ENCODE results near the gene SPDL1.

The SPDL1 gene, protein sequence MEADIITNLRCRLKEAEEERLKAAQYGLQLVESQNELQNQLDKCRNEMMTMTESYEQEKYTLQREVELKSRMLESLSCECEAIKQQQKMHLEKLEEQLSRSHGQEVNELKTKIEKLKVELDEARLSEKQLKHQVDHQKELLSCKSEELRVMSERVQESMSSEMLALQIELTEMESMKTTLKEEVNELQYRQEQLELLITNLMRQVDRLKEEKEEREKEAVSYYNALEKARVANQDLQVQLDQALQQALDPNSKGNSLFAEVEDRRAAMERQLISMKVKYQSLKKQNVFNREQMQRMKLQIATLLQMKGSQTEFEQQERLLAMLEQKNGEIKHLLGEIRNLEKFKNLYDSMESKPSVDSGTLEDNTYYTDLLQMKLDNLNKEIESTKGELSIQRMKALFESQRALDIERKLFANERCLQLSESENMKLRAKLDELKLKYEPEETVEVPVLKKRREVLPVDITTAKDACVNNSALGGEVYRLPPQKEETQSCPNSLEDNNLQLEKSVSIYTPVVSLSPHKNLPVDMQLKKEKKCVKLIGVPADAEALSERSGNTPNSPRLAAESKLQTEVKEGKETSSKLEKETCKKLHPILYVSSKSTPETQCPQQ

DNA sequence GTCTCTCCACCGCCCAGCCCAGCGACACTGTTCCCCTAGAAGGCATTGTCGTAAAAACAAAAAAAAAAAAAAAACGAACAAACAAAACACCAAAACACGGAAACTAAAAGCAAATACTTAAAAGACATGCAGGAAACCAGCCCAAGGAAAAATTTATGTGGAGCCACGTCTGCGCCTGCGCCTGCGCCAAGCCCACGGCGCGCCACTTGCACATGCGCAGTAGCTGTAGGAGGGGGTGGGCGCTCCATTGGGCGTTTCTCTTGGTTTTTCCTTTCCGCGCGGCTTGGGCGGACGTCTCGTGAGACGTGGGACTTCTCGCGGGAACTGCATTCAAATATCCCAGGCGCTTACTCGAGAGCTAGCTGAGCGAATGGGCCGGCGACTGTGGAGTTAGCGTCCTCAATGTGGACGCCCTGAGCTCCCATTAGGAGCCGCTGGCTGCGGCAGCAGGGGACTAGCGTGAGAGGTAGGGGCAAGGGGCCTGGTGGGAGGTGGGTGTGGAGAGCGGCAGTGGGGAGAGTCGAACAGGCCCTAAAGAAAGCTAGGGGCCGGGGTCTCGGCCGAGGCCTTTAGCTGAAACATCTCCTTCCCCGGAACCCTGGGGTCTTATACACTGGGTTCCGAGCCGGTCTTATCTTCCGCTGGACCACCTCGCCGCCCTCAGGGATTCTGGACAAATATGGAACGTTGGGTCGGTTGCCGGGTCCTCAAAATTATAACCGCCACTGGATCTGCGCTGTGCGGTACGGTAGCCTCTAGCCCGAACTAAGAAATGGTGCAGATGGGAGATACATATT lies at the start of gene SPDL1:
Gene SPDL1, plus strand, starts transcription at position 350 of the 797 bp plus-strand sequence. CDS start 4,644 bp downstream, outside the sequence.
- in situ Hi-C loops (cut with MboI; ENCODE audit: low sequenced_read_pairs): no loop called here

DNA sequence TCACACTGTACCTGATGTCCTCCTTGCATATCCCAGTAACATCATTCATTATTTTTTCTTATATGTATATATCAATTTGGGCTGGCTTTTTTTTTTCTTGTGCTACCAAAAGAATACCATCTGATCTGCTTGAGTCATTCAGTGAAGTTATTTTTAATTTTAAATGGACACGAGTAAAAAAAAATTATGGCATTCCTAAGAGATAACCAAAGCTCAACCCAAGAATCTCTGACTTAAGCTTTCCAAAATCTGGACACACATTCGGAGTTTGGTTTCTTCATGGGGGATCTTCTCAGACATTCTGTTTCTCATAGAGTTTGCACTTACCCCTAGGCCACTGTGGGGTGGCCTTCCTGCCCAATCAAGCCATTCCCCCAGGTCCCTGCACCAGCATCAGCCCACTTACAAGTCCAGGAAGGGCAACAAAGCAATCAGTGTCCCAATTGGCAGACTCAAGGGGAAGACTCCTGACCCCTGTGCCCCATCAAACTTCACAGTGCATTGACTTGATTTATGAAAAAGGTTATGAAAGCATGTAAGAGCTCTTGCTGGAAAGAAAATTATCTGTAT lies 49.2 kb upstream of the SPDL1 start:
- in situ Hi-C loops (cut with MboI; ENCODE audit: low sequenced_read_pairs): no loop called here

DNA sequence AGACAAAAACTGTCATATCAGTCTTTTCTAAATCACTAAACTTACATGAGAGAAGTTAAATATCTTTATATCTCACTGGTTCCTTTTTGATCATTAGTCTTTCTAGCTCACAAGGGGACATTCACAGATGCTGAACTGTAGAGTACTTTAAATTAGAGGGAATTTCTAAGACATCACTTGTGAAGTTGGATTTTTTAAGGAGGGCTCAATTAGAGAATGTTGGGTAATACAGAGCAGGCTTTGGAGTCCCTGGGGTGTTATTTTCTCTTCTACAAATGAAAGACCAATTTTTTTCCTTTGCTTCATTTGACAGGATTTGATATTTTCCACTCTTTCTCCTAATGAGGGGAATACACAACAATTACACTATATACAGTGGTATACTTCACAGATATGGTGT lies 48.6 kb upstream of the SPDL1 start:
- in situ Hi-C loops (cut with MboI; ENCODE audit: low sequenced_read_pairs): no loop called here

DNA sequence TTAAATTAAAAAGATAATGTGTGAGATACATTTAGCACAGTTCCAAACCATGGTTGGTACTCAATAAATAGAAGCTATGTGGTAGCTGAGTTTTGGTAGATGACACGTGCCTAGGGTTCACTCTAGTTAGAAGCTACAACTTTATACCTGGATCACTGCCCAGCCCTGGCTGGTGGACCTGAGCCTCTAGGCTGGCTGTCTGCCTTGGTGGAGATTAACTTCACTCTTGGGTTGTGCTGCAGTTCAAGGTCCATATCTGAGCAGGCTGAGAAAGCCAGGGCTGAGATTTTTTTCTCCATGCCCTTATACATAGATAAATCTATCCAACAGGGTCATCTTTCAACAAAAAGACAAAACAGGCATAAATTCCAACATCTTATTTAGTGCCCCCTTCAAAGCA lies 44.6 kb upstream of the SPDL1 start:
- in situ Hi-C loops (cut with MboI; ENCODE audit: low sequenced_read_pairs): no loop called here

GRCh38 chr5:169542811-169543210 lies 40.8 kb upstream of the SPDL1 start:
- in situ Hi-C loops (cut with MboI; ENCODE audit: low sequenced_read_pairs): no loop called here

- in situ Hi-C loops (cut with MboI; ENCODE audit: low sequenced_read_pairs): no loop called here
These were observed 39.2 kb upstream of the SPDL1 start for GRCh38 chr5:169544264-169544950.

DNA sequence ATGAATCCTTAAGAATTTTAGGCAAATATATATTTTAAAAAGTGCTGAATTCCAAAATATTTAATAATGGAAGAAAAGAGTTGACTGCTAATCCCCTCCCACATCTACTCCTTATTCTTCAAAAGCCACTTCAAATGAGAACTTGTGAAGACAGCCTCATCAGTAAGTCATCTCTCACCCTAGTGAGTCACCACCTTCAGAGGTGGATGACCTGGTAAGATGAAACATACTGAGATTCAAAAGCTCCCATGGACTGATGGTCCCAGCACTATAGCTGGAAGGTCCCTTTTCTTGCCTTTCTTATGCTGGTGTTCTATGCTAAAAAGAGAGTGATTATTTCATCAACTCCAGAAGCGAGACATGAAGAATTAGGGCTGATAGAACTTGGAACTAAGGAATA lies 37.8 kb upstream of the SPDL1 start:
- in situ Hi-C loops (cut with MboI; ENCODE audit: low sequenced_read_pairs): no loop called here

DNA sequence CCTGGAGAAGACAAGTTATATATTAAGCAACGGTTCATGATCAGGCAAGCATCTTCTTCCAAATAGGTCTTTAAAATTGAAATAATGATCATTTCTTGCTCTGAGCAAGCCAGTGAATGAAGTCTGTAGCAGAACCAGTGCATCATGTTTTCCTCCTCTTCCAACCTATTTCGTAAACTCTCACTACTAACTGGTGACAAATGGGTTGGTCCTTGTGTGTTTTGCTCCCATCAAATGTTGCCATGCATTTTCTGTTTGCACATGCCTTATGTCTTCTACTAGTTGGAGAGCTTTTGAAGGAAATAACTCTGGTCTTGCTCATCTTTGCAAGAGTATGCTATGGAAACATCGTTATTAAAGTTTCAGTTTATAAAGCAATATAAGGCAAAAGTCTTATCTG lies 37.2 kb upstream of the SPDL1 start:
- in situ Hi-C loops (cut with MboI; ENCODE audit: low sequenced_read_pairs): no loop called here

GRCh38 chr5:169547508-169547907 lies 36.1 kb upstream of the SPDL1 start:
- in situ Hi-C loops (cut with MboI; ENCODE audit: low sequenced_read_pairs): no loop called here

- in situ Hi-C loops (cut with MboI; ENCODE audit: low sequenced_read_pairs): no loop called here
These were observed 35.3 kb upstream of the SPDL1 start for GRCh38 chr5:169548315-169548714.

DNA sequence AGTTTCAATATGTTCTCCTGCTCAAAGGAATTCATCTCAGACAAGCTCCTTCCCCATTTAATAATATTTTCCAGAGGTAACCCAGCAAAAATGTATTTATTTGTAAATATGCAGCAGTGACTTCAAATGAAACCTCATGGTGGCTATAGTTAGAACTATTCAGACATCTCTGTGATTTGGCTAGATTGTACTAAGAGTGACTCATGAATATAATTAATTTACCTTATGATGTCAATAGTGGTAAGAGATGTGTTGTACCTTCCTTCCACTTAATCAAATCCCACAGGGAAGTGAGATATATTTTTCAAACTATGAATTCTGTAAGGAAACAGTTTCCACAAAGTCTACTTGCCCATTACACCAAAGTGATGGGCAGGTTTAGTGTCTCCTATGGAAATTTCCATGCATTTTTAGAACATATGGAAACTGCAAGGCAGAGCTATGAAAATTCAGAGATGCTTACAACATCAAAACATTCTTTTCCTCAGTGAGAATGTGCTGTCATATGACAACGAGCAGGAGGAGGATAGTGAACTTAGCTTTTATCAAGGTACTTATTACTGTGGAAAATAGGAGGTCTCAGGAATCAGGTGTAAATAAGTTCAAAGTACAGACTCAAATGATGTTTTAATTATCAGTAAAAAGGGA lies 34.0 kb upstream of the SPDL1 start:
- in situ Hi-C loops (cut with MboI; ENCODE audit: low sequenced_read_pairs): no loop called here

DNA sequence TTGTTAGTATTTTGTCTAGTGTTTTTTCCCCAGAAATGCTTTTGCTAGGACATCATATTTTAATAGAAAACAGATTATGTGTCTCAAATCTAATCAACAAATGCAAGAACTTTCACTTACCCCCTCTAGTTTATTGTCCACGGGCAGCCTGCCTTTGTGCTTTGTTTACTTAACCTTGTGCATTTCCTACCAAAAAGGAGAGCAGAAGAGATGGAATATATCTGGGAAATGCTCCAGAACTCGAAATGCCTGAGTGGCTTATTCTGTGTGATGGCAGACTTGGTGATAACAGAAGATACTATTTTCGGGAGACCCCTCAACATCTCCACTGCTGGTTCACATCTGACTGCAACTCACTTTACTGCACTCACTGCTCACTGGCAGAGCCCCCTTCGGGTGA lies 33.3 kb upstream of the SPDL1 start:
- in situ Hi-C loops (cut with MboI; ENCODE audit: low sequenced_read_pairs): no loop called here

GRCh38 chr5:169551146-169551545 lies 32.4 kb upstream of the SPDL1 start:
- in situ Hi-C loops (cut with MboI; ENCODE audit: low sequenced_read_pairs): no loop called here

DNA sequence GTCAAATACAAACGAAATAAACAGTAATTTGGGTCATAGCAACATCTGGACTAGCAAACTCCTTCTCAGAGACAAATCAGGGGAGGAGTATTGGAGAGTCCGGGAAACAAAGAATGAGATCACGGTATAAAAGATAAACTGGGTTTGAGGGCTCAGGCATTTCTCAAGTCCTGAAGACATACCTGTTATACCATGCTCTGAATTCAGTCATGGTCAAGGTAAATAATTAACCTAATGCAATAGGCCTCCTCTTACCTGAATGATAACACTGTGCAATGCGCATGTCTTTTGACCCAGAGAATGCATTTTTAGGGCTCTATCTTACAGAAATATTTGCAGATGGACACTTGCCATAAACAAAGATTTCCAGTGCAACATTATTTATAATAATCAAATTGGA lies 31.9 kb upstream of the SPDL1 start:
- in situ Hi-C loops (cut with MboI; ENCODE audit: low sequenced_read_pairs): no loop called here

DNA sequence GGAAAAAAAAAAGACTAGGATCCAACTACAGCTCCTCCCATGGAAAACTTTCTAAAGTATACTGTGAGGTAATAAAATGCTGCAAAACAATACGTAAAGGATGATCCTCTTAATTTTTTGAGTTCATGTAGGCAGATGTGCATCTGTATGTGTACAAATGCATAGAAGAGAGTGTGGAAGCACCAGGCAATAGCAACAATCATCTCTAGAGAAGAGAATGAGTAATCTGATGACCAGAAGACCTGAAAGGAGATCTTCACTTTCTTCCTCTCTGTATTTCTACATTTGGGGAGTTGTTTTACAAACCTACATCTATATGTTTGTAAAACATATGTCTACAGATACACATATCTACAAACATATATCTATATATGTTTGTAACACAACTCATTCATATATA lies 29.3 kb upstream of the SPDL1 start:
- in situ Hi-C loops (cut with MboI; ENCODE audit: low sequenced_read_pairs): no loop called here

GRCh38 chr5:169557838-169558237 lies 25.7 kb upstream of the SPDL1 start:
- in situ Hi-C loops (cut with MboI; ENCODE audit: low sequenced_read_pairs): no loop called here

- in situ Hi-C loops (cut with MboI; ENCODE audit: low sequenced_read_pairs): no loop called here
These were observed 21.7 kb upstream of the SPDL1 start for GRCh38 chr5:169561893-169562292.

DNA sequence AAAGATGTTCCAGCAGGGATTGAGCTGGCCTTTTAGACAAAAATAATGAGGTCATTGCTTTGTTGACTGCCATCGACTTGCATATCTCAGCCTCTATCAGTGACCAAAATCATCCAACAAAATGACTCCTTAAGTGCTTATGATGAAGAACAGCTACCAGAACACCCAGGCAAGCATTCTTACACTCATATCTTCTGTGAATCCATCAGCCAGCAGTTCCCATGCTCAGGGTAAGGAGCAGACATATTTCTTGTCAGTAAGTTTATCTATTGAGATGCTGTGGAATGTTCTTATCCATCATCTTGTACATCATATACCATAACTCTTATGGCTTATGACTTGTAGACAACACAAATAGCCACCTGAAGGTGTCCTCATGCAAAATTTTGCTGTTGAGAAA lies 20.2 kb upstream of the SPDL1 start:
- in situ Hi-C loops (cut with MboI; ENCODE audit: low sequenced_read_pairs): no loop called here

DNA sequence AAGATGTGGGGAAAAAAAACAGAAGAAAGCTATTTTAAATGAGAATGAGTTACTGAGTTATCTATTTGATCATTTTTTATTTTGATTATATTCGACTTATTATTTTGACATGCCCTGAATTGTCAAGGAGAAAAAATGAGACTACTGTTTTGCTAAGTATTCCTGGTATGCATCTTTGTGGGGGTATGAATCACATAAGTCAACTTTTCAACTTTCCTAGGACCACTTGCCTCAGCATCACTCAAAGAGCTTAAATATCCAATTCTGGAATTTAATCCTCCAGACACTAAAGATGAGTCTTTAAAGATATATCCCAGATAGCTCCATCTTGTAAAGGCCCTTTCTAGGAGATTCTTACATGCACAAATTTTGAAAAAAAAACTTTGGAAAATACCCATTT lies 17.4 kb upstream of the SPDL1 start:
- in situ Hi-C loops (cut with MboI; ENCODE audit: low sequenced_read_pairs): no loop called here

DNA sequence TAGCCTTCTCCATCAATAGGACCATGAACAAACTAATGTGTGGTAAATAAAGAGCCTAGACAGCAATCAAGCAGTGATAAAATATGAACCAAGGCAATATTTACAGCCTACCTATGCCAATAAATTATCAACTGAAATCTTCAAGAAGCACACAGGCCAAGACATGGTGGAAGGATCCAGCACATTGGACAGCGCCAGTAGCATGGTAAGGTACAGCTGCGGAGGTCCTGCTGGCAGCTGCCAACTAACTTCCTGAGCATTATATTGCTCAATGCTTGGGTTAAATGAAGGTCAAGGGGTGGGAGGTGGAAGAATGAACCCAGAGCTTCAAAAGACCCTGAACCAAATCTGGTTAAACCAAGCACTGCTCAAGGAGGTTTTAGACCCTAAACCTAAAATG lies 16.5 kb upstream of the SPDL1 start:
- in situ Hi-C loops (cut with MboI; ENCODE audit: low sequenced_read_pairs): no loop called here

Measured in hTERT RPE-1 (cell line).